Measurements from ENCODE around the gene ZNF346.

- no peak for TF ChIP-seq POLR2A (IDR thresholded peaks at IDR 0.05)
- TF ChIP-seq CTCF (IDR thresholded peaks at IDR 0.05), result no peak
These were observed 2.1 kb downstream of the ZNF346 start for GRCh38 chr5:177024559-177024958.

Measured in prostate gland (tissue), 2 donors.